ENCODE data around the gene TMCO1.
A peak's percentile ranks its signal among the peaks of the same experiment; 100 is the strongest.
"Not testable (repeated sequence)": the region's sequence is repeated elsewhere in the genome, so short reads cannot be mapped to it uniquely, and the experiment has no call there.

Gene TMCO1

GRCh38 chr1:165768513-165769394 lies at the start of gene TMCO1:
TSS of gene TMCO1 (minus strand) at chr1:165768868. CDS start at chr1:165768751, 117 bp downstream.
- DNase-seq = peak; percentile 70 to 98 (median 91)

- no peak for DNase-seq
Measured at GRCh38 chr1:165816826-165817497, 48.3 kb upstream of the TMCO1 start.

GRCh38 chr1:165816157-165816556 lies 47.5 kb upstream of the TMCO1 start:
- DNase-seq = no peak

GRCh38 chr1:165815725-165816124 lies 47.1 kb upstream of the TMCO1 start:
- DNase-seq = no peak

GRCh38 chr1:165807613-165808012 lies 38.9 kb upstream of the TMCO1 start:
- no peak for DNase-seq

- DNase-seq = not testable (repeated sequence)
Measured at GRCh38 chr1:165804513-165804912, 35.8 kb upstream of the TMCO1 start.

GRCh38 chr1:165799387-165799786 lies 30.7 kb upstream of the TMCO1 start:
- DNase-seq = no peak

- no peak for DNase-seq
Measured at GRCh38 chr1:165795894-165796293, 27.2 kb upstream of the TMCO1 start.

GRCh38 chr1:165793951-165794350 lies 25.3 kb upstream of the TMCO1 start:
- no peak for DNase-seq

- no peak for DNase-seq
Measured at GRCh38 chr1:165787741-165788140, 19.1 kb upstream of the TMCO1 start.

- not testable (repeated sequence) for DNase-seq
Measured at GRCh38 chr1:165783519-165783918, 14.9 kb upstream of the TMCO1 start.

GRCh38 chr1:165778197-165778596 lies 9.5 kb upstream of the TMCO1 start:
- DNase-seq = not testable (repeated sequence)

GRCh38 chr1:165773324-165773965 lies 4.8 kb upstream of the TMCO1 start:
- DNase-seq = no peak

GRCh38 chr1:165772739-165773138 lies 4.1 kb upstream of the TMCO1 start:
- no peak for DNase-seq

GRCh38 chr1:165764277-165764676 lies 4.4 kb downstream of the TMCO1 start:
- no peak for DNase-seq

- DNase-seq = no peak
Measured at GRCh38 chr1:165763442-165763841, 5.2 kb downstream of the TMCO1 start.

- no peak for DNase-seq
Measured at GRCh38 chr1:165762725-165763124, 5.9 kb downstream of the TMCO1 start.

GRCh38 chr1:165759095-165759494 lies 9.6 kb downstream of the TMCO1 start:
- no peak for DNase-seq

GRCh38 chr1:165755393-165756010 lies 13.2 kb downstream of the TMCO1 start:
- no peak for DNase-seq

- DNase-seq = no peak
Measured at GRCh38 chr1:165753934-165754333, 14.7 kb downstream of the TMCO1 start.

GRCh38 chr1:165748550-165748949 lies 20.1 kb downstream of the TMCO1 start:
- no peak for DNase-seq

Measured in nucleus accumbens (tissue), 56 donors.